K562 (cell line): ENCODE results near the gene VEGFA. TPM values are rescaled to one million over a fixed set of nuclear protein-coding genes. Genes with fewer than 3 reads are reported as not detected.

Experiments
- ETV6 ChIP-seq, 3 experiments: fragments of 150-350 bp in 1 of 3; sonication (generic) in 1 of 3; formaldehyde crosslinking in 1 of 3; IDR thresholded peaks; 2 replicates each; pipeline versions ENCODE4 v1.6.1 to v1.8.0; 2014 to 2022; ENCODE audit warnings: borderline replicate concordance in 2 of 3, low read depth in 2 of 3, antibody characterized with exemption in 1 of 3, low read length in 1 of 3, mild to moderate bottlenecking in 1 of 3, missing genetic modification reagents in 1 of 3
- GTF2F1 ChIP-seq: IDR thresholded peaks from 2 replicates; pipeline ENCODE4 v1.6.1; 2011; ENCODE audit warnings: low read depth, low read length, improper control_type of control experiment
- ILF3 ChIP-seq: fragments of 450-650 bp; IDR thresholded peaks from 2 replicates; pipeline ENCODE4 v1.6.1; 2018; ENCODE audit warnings: antibody characterized with exemption, mild to moderate bottlenecking, moderate library complexity, borderline replicate concordance
- LEF1 ChIP-seq: fragments of 450-650 bp; IDR thresholded peaks from 2 replicates; pipeline ENCODE4 v1.6.1; 2016; ENCODE audit warnings: mild to moderate bottlenecking
- MTF1 ChIP-seq: fragments of 250-450 bp; sonication (Bioruptor Pico); IDR thresholded peaks from 2 replicates; pipeline ENCODE4 v1.9.0; 2021; ENCODE audit warnings: moderate library complexity, mild to moderate bottlenecking, inconsistent platforms, borderline replicate concordance
- polyA plus RNA-seq, 8 experiments: library from polyadenylated mRNA; depleted of rRNA in 4 of 8; stranded (reverse) in 5 of 8; unstranded in 3 of 8; fragments of >200 nt; fragmentation: Nextera tagmentation in 2 of 8; fragmentation: Illumina TruSeq in 1 of 8; extraction: Ambion mirVana in 2 of 8; extraction: Trizol in 1 of 8; gene quantifications; 2 replicates each; pipeline versions ENCODE4 v1.2.1 to v1.2.3, GENCODE V29; 2011 to 2014; ENCODE audit warnings: inconsistent platforms in 1 of 8, missing spikeins in 1 of 8
- total RNA-seq, 7 experiments: library from RNA; depleted of rRNA in 6 of 7; stranded (reverse); fragments of >200 nt in 6 of 7; fragmentation: Illumina TruSeq in 2 of 7; extraction: Trizol in 2 of 7; gene quantifications; 2 replicates each; pipeline versions ENCODE4 v1.2.1 to v1.2.3, GENCODE V29; 2011 to 2021; ENCODE audit warnings: low replicate concordance in 1 of 7
- TF ChIP-seq, protein P1 (sequence below), 2 experiments: IDR thresholded peaks in 1 of 2; conservative IDR thresholded peaks in 1 of 2; 2 replicates each; pipeline ENCODE4 v1.6.1; 2016; ENCODE audit warnings: low read depth in 2 of 2, mild to moderate bottlenecking in 1 of 2, missing compliant biosample characterization in 1 of 2, missing genetic modification characterization in 1 of 2, moderate library complexity in 1 of 2
- TF ChIP-seq, protein P2 (sequence below), 2 experiments: fragments of 450-650 bp; IDR thresholded peaks; 2 replicates each; pipeline ENCODE4 v1.6.1; 2016; ENCODE audit warnings: mild to moderate bottlenecking in 2 of 2, borderline replicate concordance in 1 of 2, low read depth in 1 of 2, moderate library complexity in 1 of 2
- TF ChIP-seq, protein P3 (sequence below): fragments of 250-450 bp; sonication (Bioruptor Pico); IDR thresholded peaks from 2 replicates; pipeline ENCODE4 v1.4.0; 2020

Gene VEGFA
- total and polyA plus RNA-seq, 9 of the 15 experiments (the other 6 are each of a cell fraction or from before 2014, with no cell fraction given): 14.0 to 271 (median 124) TPM

DNA sequence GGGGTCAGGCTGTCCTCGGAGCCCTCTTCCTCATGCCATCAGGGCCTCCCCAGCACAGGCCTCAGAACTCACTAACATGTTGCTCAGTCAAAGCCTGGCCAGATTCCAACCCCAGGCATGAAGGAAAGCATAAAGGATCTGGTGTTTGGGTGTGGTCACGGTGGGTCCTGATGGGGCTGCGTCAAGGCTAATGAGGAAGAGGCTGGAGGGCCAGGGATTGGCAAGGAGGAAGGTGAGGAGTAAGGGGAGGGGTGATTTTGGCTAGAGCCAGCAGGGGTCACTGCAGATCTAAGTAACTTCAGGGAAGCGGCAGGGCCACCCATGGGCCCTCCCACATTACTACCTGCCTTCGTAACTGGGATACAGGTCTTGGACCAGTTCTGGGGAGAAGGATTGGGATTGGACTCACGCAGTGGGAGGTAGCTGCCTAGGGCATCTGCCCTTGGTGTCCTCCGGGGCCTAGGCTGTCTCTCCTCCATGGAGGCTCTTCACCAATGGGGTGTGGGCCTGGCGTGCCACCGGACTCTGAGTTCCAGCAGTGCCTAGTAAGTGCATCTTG lies 46.2 kb upstream of the VEGFA start (continued):
- TF ChIP-seq, protein P1, sequence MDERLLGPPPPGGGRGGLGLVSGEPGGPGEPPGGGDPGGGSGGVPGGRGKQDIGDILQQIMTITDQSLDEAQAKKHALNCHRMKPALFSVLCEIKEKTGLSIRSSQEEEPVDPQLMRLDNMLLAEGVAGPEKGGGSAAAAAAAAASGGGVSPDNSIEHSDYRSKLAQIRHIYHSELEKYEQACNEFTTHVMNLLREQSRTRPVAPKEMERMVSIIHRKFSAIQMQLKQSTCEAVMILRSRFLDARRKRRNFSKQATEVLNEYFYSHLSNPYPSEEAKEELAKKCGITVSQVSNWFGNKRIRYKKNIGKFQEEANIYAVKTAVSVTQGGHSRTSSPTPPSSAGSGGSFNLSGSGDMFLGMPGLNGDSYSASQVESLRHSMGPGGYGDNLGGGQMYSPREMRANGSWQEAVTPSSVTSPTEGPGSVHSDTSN (CRISPR knock-in tag; IDR thresholded peaks at IDR 0.05; ENCODE audit: low read depth): no peak
- TF ChIP-seq, protein P1 (tag; conservative IDR thresholded peaks at IDR 0.05; ENCODE audit: low read depth): no peak
- TF ChIP-seq ETV6 (IDR thresholded peaks at IDR 0.05; ENCODE audit: borderline replicate concordance in 1 of 2, low read depth in 2 of 2, low read length in 1 of 2) (no peak), ETV6 (CRISPR knock-in tag; IDR thresholded peaks at IDR 0.05; ENCODE audit: borderline replicate concordance) (no peak), MTF1 (CRISPR knock-in tag) (no peak), GTF2F1 (no peak), LEF1 (no peak), ILF3 (no peak)
- TF ChIP-seq, protein P2, sequence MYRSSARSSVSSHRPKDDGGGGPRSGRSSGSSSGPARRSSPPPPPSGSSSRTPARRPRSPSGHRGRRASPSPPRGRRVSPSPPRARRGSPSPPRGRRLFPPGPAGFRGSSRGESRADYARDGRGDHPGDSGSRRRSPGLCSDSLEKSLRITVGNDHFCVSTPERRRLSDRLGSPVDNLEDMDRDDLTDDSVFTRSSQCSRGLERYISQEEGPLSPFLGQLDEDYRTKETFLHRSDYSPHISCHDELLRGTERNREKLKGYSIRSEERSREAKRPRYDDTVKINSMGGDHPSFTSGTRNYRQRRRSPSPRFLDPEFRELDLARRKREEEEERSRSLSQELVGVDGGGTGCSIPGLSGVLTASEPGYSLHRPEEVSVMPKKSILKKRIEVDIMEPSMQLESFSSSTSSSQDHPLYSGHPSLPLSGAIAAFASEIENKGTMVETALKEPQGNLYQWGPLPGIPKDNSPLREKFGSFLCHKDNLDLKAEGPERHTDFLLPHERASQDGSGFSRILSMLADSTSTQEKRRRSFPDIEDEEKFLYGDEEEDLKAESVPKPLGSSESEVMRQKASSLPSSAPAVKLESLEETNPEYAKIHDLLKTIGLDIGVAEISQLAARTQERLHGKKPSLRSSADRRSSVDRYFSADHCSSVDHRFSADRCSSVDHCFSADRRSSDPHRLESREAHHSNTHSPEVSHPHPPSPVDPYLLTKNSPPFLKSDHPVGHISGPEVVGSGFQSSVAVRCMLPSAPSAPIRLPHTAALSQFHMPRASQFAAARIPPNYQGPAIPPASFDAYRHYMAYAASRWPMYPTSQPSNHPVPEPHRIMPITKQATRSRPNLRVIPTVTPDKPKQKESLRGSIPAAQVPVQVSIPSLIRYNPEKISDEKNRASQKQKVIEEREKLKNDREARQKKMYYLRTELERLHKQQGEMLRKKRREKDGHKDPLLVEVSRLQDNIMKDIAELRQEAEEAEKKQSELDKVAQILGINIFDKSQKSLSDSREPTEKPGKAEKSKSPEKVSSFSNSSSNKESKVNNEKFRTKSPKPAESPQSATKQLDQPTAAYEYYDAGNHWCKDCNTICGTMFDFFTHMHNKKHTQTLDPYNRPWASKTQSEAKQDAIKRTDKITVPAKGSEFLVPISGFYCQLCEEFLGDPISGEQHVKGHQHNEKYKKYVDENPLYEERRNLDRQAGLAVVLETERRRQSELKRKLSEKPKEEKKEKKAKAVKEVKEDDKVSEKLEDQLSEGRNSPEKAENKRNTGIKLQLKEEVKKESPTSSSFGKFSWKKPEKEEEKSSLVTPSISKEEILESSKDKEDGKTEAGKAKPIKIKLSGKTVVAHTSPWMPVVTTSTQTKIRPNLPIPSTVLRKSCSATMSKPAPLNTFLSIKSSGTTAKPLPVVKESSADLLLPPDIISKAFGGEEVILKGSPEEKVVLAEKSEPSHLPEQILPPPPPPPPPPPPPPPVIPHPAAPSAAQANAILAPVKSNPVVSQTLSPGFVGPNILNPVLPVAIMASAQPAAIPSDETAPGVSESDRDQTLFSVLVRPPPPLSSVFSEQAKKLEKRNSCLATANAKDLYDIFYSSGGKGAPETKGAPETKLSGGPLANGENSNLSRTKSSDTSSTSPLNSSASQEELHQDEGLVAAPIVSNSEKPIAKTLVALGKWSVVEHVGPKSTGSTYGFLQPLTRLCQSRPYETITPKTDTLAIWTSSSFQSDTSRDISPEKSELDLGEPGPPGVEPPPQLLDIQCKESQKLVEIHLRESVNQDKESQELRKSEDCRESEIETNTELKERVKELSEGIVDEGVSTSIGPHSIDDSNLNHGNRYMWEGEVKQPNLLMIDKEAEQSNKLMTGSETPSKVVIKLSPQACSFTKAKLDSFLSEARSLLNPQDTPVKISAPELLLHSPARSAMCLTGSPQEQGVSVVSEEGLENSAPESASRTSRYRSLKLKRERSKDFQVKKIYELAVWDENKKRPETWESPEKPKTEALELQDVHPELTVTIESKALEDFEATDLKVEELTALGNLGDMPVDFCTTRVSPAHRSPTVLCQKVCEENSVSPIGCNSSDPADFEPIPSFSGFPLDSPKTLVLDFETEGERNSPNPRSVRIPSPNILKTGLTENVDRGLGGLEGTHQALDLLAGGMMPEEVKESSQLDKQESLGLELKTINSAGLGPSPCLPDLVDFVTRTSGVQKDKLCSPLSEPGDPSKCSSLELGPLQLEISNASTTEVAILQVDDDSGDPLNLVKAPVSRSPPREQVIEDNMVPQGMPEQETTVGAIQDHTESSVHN (IDR thresholded peaks at IDR 0.05; ENCODE audit: borderline replicate concordance in 1 of 2, low read depth in 1 of 2): no peak
- TF ChIP-seq, protein P3, sequence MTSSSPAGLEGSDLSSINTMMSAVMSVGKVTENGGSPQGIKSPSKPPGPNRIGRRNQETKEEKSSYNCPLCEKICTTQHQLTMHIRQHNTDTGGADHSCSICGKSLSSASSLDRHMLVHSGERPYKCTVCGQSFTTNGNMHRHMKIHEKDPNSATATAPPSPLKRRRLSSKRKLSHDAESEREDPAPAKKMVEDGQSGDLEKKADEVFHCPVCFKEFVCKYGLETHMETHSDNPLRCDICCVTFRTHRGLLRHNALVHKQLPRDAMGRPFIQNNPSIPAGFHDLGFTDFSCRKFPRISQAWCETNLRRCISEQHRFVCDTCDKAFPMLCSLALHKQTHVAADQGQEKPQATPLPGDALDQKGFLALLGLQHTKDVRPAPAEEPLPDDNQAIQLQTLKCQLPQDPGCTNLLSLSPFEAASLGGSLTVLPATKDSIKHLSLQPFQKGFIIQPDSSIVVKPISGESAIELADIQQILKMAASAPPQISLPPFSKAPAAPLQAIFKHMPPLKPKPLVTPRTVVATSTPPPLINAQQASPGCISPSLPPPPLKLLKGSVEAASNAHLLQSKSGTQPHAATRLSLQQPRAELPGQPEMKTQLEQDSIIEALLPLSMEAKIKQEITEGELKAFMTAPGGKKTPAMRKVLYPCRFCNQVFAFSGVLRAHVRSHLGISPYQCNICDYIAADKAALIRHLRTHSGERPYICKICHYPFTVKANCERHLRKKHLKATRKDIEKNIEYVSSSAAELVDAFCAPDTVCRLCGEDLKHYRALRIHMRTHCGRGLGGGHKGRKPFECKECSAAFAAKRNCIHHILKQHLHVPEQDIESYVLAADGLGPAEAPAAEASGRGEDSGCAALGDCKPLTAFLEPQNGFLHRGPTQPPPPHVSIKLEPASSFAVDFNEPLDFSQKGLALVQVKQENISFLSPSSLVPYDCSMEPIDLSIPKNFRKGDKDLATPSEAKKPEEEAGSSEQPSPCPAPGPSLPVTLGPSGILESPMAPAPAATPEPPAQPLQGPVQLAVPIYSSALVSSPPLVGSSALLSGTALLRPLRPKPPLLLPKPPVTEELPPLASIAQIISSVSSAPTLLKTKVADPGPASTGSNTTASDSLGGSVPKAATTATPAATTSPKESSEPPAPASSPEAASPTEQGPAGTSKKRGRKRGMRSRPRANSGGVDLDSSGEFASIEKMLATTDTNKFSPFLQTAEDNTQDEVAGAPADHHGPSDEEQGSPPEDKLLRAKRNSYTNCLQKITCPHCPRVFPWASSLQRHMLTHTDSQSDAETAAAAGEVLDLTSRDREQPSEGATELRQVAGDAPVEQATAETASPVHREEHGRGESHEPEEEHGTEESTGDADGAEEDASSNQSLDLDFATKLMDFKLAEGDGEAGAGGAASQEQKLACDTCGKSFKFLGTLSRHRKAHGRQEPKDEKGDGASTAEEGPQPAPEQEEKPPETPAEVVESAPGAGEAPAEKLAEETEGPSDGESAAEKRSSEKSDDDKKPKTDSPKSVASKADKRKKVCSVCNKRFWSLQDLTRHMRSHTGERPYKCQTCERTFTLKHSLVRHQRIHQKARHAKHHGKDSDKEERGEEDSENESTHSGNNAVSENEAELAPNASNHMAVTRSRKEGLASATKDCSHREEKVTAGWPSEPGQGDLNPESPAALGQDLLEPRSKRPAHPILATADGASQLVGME (CRISPR knock-in tag): peak; percentile 15; the same call in 1 of the 2 replicates
